Measurements from ENCODE around the gene IFNA2. TPM values are rescaled to one million over a fixed set of nuclear protein-coding genes. Genes with fewer than 3 reads are reported as not detected.

IFNA2 gene
- total RNA-seq, 1 experiment from 2014 or later: not detected

- intact Hi-C loops (cut with micrococcal nuclease; ENCODE audit: unreplicated experiment): no loop called here
- TF ChIP-seq EZH2 (IDR thresholded peaks at IDR 0.05; ENCODE audit: low read depth) (no peak), CTCF (conservative IDR thresholded peaks at IDR 0.05) (no peak)
- no peaks in the 10 kb centered on the region for H4K20me1 ChIP-seq (ENCODE audit: insufficient read depth)
- BruUV-seq (replicated peaks): no TSS peak
- no peaks in the 10 kb centered on the region for H3F3A ChIP-seq (ENCODE audit: insufficient read depth, low read depth)
- no peak for DNase-seq
- no peaks in the 10 kb centered on the region for H3K27me3 ChIP-seq (ENCODE audit: insufficient read depth, low read depth)
- H3K9me2 ChIP-seq (ENCODE audit: insufficient read depth): no peaks in the 10 kb centered on the region
- H3K27ac ChIP-seq: no peak overlapping the region
- no peaks in the 10 kb centered on the region for H3K4me1 ChIP-seq (replicated peaks; ENCODE audit: insufficient read depth)
- no peaks in the 10 kb centered on the region for H3K79me2 ChIP-seq (ENCODE audit: low read depth)
- CTCF ChIA-PET: no interaction called here
- no peak overlapping the region for H2AFZ ChIP-seq
- no peaks in the 10 kb centered on the region for H3K36me3 ChIP-seq (ENCODE audit: low read depth)
- no peaks in the 10 kb centered on the region for H3K9me3 ChIP-seq (ENCODE audit: insufficient read depth, low read depth)
- H3K4me2 ChIP-seq: no peak overlapping the region
- POLR2A ChIA-PET (ENCODE audit: unreplicated experiment): no interaction called here
- no peak overlapping the region for H3K4me3 ChIP-seq
These were observed 30.5 kb upstream of the IFNA2 start for GRCh38 chr9:21415493-21416267.

GRCh38 chr9:21414220-21414940, 29.2 kb upstream of the IFNA2 start:
- BruUV-seq (replicated peaks): no TSS peak
- Histone ChIP-seq H3K9me2 (ENCODE audit: insufficient read depth) (no peaks in the 10 kb centered on the region), H3K27me3 (ENCODE audit: insufficient read depth, low read depth) (no peaks in the 10 kb centered on the region), H2AFZ (no peak overlapping the region), H3K9me3 (ENCODE audit: insufficient read depth, low read depth) (no peaks in the 10 kb centered on the region), H3K4me3 (no peak overlapping the region), H3K36me3 (ENCODE audit: low read depth) (no peaks in the 10 kb centered on the region), H3K79me2 (ENCODE audit: low read depth) (no peaks in the 10 kb centered on the region), H3F3A (ENCODE audit: insufficient read depth, low read depth) (no peaks in the 10 kb centered on the region), H3K27ac (no peak overlapping the region), H4K20me1 (ENCODE audit: insufficient read depth) (no peaks in the 10 kb centered on the region), H3K4me2 (no peak overlapping the region), H3K4me1 (replicated peaks; ENCODE audit: insufficient read depth) (no peaks in the 10 kb centered on the region)
- intact Hi-C loops (cut with micrococcal nuclease; ENCODE audit: unreplicated experiment): no loop called here
- ChIA-PET POLR2A (ENCODE audit: unreplicated experiment) (no interaction called here), CTCF (no interaction called here)
- no peak for DNase-seq
- TF ChIP-seq CTCF (conservative IDR thresholded peaks at IDR 0.05): no peak
- no peak for TF ChIP-seq EZH2 (IDR thresholded peaks at IDR 0.05; ENCODE audit: low read depth)

GRCh38 chr9:21413624-21414023, 28.4 kb upstream of the IFNA2 start:
- DNase-seq: no peak
- Histone ChIP-seq H2AFZ (no peak overlapping the region), H4K20me1 (ENCODE audit: insufficient read depth) (no peaks in the 10 kb centered on the region), H3K27ac (no peak overlapping the region), H3K36me3 (ENCODE audit: low read depth) (no peaks in the 10 kb centered on the region), H3K9me2 (ENCODE audit: insufficient read depth) (no peaks in the 10 kb centered on the region), H3K4me1 (replicated peaks; ENCODE audit: insufficient read depth) (no peaks in the 10 kb centered on the region), H3K9me3 (ENCODE audit: insufficient read depth, low read depth) (no peaks in the 10 kb centered on the region), H3K4me2 (no peak overlapping the region), H3K4me3 (no peak overlapping the region), H3K27me3 (ENCODE audit: insufficient read depth, low read depth) (no peaks in the 10 kb centered on the region), H3K79me2 (ENCODE audit: low read depth) (no peaks in the 10 kb centered on the region), H3F3A (ENCODE audit: insufficient read depth, low read depth) (no peaks in the 10 kb centered on the region)
- ChIA-PET CTCF (no interaction called here), POLR2A (ENCODE audit: unreplicated experiment) (no interaction called here)
- intact Hi-C loops (cut with micrococcal nuclease; ENCODE audit: unreplicated experiment): no loop called here
- no peak for TF ChIP-seq CTCF (conservative IDR thresholded peaks at IDR 0.05)
- TF ChIP-seq EZH2 (IDR thresholded peaks at IDR 0.05; ENCODE audit: low read depth): no peak
- BruUV-seq (replicated peaks): no TSS peak
